DMS 273 treated with DMSO at 0.1 percent for 48 hours (cell line): ENCODE data around the gene PCLO.
"Not testable (repeated sequence)": the region's sequence is repeated elsewhere in the genome, so short reads cannot be mapped to it uniquely, and the experiment has no call there.

Experiments
- DNase-seq: peaks from one replicate; lab custom pipeline; 2025; lab: John Stamatoyannopoulos, UW

PCLO gene

DNA sequence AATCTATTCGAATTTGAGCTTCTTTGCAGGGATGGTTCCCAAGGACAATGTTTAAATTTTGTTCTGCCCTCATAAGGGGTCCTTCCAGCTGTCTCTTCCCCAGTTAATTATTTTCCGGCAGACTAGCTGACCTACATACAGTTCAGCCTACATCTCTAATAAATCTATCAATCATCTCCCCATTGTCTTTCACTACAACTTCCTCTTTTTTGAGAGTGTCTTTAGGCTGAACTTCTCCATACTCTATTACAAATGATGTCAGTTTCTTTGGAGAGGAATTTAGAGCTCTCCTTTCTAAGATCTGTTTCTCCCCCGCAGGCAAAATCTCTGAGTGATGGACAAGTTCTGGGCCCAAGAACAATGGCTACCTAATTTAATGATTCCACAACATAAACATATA is 122.2 kb downstream of the PCLO start:
- DNase-seq, result no peak

GRCh38 chr7:83038787-83039186 is 123.9 kb downstream of the PCLO start:
- DNase-seq, result no peak

DNA sequence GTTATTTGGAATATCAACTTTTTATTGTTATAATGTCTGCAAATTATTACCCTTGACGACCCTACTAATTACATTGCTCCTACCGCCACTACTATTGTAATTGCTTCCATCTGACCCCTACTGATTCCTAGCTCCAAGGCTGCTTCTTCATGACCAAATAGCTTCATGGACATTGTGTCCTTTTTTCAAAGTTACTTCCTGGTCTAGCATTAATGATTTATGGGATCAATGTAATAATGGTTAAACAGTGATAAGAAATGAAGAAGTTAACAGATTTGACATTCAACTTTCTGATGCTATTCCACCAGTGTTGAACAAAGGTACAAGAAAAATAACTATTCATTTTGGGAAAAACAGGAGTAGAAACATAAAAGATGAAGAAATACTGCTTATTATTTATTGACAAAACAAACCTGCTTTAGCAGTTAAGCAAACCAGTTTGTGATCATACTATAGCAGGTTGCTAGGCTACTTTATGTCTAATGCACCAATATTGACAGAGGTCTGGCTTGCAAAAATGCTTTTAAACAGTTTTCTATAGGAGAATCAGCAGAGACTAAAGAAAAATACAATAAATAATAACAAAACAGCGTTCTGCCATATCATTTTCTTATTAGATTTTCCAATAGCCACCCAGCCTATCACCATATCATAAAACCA is 125.8 kb downstream of the PCLO start:
- DNase-seq, result no peak

- no peak for DNase-seq
Observed at GRCh38 chr7:83036130-83036529, 126.6 kb downstream of the PCLO start.

- DNase-seq, result no peak
Observed at GRCh38 chr7:83032195-83032594, 130.5 kb downstream of the PCLO start.

- not testable (repeated sequence) for DNase-seq
Observed at GRCh38 chr7:83023817-83024665, 138.6 kb downstream of the PCLO start.

DNA sequence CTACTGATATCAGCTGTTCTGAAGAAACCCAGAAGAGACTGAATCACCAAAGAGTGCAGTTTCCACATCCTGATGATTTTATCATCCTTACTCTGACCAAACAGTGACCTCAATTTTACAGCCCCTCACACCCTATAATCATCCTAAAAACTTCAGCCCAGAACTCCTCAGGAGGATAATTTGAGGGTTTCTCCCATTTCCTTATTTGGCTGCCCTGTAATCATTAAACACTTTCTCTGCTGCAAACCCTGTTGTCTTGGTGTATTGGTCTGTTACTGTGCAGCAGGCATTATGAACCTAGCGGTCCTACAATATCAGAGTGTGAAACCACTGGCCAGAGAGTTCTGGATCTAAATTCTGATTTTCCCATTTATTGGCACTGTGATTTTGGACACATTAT is 141.7 kb downstream of the PCLO start:
- DNase-seq, result no peak

DNA sequence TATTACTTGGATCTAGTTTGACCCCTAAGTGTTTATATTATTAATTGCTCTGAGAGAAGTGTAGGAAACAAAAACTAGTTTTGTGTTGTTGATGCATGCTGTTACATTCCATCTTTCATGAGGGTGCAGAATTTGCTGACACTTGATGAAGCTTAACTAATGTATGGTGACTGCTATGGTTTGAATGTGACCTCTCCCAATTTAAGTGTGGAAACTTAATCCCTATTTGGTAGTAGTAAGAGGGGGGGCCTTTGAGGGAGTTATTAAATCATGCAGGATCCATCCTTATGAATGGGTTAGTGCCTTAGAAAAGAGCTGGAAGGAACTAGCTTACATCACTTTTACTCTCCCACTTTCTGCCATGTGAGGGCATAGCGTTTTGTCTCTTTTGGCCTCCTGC is 142.5 kb downstream of the PCLO start:
- no peak for DNase-seq

DNA sequence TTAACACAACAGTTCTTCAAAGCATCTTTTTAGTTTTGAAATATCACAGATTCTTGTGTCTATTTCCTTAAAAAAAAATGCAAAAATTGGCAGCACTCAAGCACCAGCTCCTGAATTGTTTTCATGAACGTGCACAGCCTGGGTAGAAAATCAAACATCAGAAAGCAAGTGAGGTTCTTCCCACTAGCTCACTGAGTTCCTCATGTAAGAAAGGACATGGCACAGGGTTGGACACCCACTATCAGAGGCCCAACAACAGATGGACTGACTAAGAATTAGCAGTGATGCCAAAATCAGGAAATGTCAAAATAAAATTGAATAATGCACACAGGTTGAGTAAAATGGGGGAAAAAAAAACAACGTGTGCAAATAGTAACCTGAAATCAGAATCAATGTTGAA is 146.8 kb downstream of the PCLO start:
- no peak for DNase-seq

- no peak for DNase-seq
Observed at GRCh38 chr7:83014546-83014945, 148.1 kb downstream of the PCLO start.

GRCh38 chr7:83011954-83012353 is 150.7 kb downstream of the PCLO start:
- no peak for DNase-seq

DNA sequence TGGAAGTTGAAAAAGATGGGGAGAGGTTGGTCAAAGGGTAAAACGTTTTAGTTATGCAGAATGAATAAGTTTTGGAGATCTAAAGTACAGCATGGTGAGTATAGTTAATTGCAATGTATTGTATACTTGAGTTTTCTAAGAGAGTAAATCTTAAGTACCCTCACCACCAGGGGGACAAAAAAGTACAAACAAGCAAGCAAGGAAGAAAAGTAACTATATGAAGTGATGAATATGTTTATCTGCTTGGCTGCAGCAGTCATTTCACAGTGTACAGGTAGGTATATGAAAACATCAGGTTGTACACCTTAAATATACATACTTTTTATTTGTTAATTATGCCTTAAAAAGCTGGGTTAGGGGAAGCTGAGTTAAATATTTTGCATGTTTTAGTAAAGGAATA is 157.3 kb downstream of the PCLO start:
- DNase-seq, result no peak

DNA sequence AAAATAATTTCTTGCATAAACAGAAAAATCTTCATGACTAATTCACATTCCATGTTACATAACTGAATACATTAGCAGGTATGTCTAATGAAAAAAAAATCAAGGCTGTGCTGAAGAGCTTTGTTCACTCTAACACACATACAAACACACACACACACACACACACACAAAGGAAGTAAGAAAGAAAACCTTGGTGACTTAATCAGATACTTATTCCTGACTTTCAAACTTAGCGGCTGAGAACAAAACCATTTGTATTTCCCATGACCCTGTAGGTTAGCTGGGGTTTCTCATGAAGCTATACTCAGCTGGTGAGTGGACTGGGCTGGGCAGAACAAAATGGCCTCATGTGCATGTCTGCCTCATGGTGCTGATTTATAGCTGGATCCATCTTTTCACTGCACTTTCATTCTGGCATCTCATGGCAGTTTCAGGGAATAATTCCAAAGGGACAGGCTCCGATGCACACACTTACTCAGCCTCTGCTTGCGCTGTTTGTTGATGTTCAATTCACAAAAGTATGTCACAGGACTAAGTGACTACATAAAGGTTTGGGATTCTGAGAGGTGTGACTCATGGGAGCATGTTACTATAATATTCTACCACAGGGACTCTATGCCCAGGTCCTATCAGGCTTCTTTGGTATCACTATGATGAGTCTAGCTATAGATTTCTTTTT is 161.2 kb downstream of the PCLO start:
- DNase-seq, result no peak

DNA sequence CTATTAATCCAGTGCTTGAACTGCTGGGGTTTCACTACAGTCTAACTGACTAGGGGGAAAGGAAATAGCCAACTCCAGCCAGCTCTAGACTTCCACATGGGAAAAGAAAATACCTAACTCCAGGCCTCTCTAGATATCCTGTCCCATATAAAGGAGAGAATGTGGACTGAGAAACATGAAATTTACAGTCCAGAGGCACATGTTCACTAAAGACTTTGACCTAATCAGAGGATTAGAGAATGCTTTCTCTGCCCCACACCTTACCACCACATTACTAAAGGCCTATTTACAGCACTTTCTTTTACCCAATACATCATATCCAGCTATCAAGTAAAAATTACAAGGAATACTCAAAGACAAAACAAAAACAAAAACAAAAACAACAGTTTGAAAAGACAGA is 164.2 kb downstream of the PCLO start:
- no peak for DNase-seq

DNA sequence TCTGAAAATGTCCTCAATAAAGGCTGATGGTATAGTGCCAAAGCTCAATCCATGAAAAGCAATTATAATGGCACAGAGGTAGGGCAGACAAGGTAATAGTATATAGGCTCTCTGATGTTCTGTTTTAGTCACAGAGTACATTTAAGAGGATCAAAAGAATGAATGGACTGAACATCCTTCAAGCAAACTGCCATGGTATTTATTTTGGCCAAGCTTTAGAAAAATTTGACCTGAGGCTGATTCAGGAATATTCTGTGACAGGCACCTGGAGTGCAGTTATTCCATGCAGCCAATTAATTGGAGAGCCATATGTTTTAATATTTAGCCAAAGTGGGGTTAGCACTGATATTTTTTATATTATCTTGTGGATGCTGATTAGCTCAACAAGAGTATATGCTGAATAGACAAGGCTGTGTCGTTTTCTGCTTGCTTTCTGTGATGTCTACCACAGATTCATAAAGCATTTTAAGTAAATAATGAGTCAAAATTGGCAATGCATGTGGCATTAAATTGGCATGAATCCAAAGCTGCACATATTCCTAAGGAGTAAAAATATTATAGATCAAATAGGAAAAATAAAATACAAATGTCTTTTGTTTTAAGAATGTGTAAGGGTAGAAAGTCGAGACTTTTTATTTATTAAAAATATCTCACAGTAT is 177.4 kb downstream of the PCLO start:
- no peak for DNase-seq

GRCh38 chr7:82980130-82980788 is 182.4 kb downstream of the PCLO start:
- no peak for DNase-seq

DNA sequence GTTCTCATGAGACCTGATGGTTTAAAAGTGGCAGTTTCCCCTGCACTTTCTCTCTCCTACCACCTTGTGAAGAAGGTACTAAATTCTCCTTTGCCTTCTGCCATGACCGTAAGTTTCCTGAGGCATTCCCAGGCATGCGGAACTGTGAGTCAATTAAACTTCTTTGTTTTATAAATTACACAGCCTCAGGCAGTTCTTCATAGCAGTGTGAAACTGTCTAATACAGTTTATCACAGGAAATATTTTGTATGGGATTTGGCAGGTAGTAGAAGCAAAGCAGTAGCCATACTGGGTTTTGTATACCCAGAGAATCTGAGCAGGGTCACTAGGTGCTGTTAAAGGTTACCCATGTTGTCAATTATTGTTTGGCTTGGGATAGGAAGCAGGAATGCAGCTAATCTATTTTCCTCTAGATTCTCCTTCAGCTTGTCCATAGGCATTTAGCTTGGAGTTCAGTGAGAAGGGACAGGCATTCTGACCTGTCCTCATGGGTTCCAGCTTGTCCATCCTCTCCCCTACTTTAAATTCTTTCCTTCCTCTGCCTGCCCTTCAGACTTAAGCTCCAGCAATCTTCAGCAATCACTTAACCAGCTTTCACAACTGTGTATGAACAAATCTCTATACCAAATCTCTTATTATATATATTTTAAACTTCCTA is 186.7 kb downstream of the PCLO start:
- DNase-seq, result no peak

DNA sequence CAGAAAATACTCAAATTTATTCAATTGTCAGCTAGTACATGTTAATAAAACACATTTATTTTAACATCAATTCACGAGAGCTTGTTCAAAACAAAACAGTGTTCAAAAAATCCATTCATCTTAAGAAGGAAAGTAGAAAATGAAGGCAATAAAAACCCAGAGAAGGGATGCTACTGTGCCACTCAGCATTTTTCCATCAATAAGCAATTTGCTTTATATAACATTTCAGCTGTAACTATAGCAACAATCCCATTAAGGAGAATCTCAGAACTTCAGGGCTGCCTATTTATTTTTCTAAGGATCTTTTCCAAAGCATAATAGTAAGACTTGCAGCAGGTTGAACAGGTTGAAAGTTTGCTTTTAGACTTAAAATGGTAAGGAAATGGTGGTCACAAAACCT is 190.5 kb downstream of the PCLO start:
- no peak for DNase-seq

- DNase-seq, result no peak
Observed at GRCh38 chr7:82965088-82966036, 197.3 kb downstream of the PCLO start.

- DNase-seq, result no peak
Observed at GRCh38 chr7:82964150-82964882, 198.4 kb downstream of the PCLO start.
